GM19372 (cell line): ENCODE data around the gene PLEKHJ1.
"Not testable (repeated sequence)": the region's sequence is repeated elsewhere in the genome, so short reads cannot be mapped to it uniquely, and the experiment has no call there.

Source experiments
- ATAC-seq: cut with Tn5 transposase; IDR thresholded peaks from one replicate; pipeline ENCODE4 v1.9.1; 2021; ENCODE audit warnings: mild to moderate bottlenecking, low read depth, moderate library complexity; ENCODE audit not compliant: unreplicated experiment

The PLEKHJ1 gene, protein sequence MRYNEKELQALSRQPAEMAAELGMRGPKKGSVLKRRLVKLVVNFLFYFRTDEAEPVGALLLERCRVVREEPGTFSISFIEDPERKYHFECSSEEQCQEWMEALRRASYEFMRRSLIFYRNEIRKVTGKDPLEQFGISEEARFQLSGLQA

DNA sequence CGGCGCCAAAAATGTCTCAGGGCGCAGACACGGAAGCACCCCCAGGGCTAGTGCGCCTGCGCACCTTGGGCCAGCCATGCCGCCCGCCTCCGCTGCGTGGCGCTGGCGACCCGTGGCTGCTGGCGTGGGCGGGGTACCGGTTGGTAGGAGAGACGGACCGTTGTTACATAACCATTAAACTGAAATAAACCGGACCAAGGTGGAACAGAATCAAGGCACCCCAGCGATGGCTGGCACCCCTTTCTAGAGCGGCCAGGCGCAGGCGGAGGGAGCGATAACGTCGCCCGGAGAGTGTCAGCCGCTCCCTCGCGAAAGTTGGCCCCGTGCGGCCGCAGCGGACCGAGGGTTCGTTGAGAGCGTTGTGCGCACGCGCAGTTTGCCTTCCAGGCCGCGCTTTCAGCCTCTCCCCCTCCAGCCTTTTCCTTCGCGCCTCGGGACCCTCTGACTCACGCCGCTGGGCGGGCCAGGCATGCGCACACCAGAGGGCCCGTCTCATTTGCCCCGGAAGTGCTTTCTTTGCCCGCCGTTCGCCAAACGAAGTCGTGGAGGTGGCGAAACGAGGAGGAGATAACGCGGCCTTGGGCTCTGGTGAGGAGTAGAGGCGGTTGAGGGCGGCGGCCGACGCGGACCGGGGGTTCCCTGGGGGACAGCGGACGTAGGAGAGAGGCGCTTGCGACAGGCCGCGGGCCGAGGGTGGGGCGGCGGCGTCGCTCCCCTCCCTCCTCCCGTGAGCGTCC lies at the start of gene PLEKHJ1, which contains the start of gene SF3A2:
TSS of gene PLEKHJ1 (minus strand) at position 16 of the 737 bp plus-strand sequence. CDS start 81 bp downstream, outside the sequence.
TSS of gene SF3A2 (plus strand) at position 511 of the 737 bp plus-strand sequence. CDS start 6,595 bp downstream, outside the sequence.
- ATAC-seq, result peak; percentile 77

DNA sequence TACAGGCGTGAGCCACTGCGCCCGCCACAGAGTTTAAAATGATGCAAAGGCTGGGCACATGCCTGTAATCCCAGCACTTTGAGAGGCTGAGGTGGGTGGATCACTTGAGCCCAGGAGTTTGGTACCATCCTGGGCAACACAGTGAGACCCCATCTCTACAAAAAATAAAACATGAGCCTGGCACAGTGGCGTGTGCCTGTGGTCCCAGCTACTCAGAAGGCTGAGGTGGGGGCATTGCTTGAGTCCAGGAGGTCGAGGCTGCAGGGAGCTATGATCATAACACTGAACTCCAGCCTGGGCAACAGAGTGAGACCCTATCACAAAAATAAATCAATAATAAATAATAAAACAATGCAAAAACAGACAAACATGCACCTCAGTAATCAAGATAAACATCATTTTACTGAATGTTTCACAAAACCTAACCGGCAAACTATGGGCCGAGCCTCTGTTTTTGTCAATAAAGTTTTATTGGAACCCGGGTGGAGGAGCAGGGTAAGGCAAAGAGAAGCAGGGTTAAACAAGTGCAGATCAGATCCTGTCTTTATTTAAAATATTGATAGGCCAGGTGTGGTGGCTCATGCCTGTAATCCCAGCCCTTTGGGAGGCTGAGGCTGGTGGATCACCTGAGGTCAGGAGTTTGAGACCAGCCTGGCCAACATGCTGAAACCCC lies 47.8 kb upstream of the PLEKHJ1 start:
- ATAC-seq, result no peak

DNA sequence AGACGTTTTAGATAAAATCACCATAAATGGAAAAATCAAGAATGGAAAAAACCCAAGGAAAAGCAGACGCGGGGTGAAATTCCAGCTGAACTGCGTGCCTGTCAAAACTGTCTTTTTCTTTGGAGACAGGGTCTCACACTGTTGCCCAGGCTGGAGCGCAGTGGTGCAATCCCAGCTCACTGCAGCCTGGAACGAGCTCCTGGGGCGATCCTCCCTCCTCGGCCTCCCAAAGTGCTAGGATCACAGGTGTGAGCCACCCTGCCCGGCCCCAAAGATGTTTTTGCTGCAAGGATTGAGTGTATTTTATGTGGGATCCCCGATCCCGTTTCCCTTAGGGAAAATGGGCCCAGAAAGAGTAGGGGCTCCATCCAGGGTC lies 46.7 kb upstream of the PLEKHJ1 start:
- ATAC-seq, result no peak

DNA sequence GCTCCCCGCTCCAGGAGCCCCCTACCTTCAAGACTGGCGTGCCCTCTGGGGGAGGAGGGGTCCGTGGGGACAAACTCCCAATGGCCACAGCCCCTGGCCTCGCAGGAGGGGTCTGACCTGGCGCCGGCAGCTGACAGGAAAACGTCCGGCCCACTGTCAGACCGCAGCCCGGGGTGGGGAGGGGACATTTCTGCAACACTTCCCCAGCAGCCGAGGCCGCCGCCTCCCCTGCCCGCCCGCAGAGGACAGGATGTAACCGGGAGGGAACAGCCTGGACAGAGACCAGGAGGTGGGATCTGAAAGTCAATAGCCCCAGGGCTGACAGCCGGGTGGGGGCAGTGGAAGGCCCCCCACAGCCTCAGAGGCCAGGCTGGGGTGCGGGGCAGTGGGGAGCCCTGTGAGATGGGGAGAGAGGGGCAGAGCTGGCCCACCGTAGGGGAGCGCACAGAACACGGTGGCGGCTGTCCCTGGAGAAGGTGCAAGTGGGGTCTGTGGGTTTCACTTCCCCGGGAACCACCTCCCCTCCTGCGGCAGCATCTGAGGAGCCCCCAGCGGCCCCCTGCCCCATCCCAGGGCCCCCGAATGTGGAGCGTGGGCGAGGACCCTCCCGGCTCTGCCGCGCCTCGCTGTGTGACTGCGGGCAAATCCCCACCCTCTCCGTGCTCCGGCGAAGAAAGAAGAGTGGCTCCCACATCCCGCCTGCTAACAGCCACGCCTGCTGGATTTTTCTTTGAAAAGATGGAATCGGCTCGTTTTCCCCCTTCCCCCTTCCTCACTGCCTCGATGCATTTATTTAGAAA lies 46.1 kb upstream of the PLEKHJ1 start, which contains the start of gene PEAK3:
TSS of gene PEAK3 (minus strand) at position 114 of the 800 bp plus-strand sequence. CDS start 1,244 bp downstream, outside the sequence.
- no peak for ATAC-seq

DNA sequence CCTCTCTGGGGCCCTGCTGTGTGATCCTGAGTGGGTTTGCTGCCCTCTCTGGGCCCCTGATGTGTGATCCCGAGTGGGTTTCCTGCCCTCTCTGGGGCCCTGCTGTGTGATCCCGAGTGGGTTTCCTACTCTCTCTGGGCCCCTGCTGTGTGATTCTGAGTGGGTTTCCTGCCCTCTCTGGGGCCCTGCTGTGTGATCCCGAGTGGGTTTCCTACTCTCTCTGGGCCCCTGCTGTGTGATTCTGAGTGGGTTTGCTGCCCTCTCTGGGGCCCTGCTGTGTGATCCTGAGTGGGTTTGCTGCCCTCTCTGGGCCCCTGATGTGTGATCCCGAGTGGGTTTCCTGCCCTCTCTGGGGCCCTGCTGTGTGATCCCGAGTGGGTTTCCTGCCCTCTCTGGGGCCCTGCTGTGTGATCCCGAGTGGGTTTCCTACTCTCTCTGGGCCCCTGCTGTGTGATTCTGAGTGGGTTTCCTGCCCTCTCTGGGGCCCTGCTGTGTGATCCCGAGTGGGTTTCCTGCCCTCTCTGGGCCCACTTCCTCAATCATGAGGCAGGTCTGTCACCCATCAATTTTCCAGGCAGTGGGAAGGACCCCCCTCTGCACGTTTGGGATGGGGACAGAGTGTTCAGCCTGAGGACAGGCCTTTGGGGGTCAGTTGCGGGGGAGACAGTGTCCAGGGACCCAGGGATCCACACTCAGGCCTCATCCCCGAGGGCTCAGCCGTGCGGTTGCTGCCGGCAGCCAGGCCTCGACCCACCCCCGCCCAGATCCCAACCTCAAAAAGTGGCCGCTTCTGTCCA lies 45.3 kb upstream of the PLEKHJ1 start:
- not testable (repeated sequence) for ATAC-seq

DNA sequence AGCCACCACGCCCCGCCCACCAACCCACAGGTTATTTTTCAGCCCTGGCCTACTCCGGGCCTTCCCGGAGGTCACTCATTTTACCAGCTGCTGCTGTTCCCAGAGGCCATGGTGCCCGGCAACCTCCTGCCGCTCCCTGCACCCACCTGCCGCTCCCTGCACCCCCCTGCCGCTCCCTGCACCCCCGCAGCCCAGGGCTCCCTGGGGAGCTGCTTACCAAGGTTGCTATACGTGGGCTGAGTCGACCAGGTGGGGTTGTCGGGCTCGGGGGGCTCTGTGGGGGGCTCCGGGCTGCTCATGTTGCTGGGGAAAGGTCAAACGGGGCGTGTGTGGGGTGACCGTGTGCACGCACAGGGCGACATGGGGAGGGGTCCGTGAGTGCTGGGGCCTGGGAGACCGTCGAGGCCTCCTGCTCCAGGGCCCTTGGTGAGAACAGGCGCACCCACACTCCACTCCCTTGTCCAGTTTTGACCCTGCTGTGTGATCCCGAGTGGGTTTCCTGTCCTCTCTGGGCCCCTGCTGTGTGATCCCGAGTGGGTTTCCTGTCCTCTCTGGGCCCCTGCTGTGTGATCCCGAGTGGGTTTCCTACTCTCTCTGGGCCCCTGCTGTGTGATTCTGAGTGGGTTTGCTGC lies 44.6 kb upstream of the PLEKHJ1 start:
- no peak for ATAC-seq

DNA sequence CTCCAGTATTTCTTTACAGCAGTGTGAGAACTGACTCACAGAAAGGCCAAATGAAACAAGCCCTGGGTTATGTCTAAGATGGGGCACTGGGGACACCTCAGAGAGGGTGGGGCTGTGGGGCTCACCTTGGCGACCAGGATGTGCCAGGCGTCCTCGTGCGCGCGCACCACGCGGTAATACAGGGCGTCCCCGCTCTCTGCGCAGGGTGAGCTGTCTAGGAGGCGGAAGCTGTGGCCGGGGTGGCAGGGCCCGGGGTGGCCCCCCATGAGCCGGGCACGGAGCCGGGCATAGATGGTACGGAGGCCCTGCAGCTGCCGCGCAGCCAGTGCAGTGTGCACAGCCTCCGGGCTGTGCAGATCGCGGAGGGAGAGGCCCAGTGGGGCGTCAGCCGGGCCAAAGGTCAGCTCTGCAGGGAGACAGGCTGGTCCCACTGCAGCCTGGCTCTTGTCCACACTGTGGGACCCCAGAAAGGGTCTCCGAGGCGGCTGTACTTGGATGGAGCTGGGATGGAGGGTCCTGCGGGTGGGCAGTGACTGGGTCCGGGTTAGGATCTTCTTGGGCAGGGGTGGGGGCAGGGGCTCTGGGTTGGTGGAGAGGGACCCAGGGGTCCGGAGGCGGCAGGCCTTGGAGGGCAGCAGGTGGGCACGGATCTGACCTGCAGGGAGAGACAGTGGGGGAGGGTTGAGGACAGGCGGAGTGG lies 42.5 kb upstream of the PLEKHJ1 start:
- no peak for ATAC-seq

DNA sequence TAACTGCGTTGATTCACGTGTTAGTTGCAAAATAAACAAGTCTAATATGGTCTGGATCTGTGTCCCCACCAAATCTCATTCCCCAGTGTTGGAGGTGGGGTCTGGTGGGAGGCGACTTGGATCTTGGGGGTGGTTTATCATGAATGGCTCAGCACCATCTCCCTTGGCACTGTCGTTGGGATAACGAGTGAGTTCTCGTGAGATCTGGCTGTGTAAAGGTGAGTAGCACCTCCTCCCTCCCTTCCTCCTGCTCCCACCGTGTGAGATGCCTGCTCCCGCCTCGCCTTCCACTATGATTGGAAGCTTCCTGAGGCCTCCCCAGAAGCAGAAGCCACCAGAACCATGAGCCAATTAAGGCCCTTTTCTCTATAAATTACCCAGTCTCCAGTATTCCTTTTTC lies 41.0 kb upstream of the PLEKHJ1 start:
- ATAC-seq, result no peak

DNA sequence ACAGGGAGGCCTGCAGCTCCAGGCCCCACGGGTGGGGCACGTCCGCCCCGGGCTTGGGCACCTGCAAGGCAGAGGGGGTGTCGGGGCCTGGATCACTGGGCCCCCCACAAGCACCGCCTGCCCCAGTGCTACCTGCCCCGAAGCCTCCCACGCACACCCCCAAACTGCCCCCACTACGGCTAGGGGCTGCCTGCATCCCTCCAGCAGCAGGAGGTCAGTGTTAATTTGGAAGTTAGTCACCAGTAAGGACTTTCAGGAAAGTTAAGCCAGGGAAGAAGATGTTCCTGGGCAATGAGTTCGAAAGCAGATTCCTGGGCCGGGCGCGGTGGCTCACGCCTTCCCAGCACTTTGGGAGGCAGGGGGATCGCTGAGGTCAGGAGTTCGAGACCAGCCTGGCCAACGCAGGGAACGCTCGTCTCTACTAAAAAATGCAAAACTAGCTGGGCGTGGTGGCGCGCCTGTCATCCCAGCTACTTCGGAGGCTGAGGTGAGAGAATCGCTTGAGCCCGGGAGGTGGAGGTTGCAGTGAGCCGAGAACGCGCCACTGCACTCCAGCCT lies 40.4 kb upstream of the PLEKHJ1 start:
- no peak for ATAC-seq

DNA sequence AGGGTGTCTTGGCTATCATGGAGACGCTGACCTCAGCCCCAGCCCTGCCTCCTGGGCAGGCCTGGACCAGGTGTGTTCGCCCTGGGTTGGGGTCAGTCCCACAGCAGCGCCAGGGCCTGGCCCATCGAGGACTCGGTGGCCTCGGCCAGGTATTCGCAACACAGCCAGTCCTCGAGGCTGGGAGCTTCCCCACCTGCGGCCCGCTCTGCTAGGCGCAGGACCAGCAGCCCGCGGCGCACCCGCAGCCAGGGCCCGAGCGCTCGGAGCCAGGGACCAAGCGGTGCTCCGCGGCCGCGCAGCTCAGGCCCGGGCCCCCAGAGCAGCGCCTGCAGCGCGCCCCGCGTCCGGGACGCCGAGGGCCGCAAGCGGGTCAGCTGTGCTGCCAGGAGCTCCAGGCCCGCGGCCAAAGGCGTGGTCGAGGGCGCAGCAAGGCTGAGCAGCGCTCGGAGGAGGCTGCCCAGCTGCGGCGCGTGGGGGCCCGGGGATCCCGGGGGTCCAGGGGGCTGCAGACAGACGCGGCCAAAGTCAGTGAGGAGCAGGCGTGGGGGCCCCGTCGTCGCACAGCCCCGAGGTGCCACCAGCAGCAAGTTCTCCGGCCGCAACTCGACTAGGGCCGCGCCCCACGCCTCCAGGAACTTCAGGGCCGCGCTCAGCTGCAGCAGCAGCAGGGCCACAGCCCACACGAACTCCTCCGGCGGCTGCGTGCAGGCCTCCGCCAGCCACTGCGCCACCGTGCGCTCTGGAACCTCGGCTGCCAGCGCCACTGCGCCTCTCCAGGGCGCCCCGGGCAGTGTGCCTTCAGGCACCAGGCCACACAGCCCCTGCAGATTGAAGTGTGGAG lies 39.7 kb upstream of the PLEKHJ1 start:
- no peak for ATAC-seq

DNA sequence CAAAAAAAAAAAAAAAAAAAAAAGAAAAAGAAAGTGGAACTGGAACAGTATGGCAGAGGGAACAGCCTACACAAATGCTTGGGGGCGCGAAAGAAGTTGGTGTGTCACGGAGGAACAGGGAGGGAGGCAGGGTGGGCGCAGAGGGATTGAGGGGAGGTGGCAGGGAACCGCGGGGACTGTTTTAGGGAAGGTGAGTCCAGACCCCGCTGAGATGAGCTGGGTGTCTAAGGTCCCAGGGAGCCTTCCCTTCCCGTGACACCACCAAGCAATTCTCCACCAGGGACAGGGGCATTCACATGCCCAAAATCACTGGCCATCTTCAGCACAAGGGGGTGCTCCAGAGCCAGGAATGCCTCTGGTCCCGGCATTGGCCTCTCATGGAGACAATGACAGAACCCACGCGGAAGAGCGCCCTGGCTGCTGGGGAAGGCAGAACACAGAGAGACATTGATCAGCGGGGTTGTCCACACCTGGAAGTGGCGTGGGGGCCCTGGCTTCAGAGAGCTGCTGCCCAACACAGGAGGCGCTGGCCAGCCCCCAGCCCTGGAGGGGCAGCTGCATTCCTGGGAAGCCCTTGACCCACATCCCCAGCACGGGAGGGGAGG lies 38.9 kb upstream of the PLEKHJ1 start:
- ATAC-seq, result no peak

DNA sequence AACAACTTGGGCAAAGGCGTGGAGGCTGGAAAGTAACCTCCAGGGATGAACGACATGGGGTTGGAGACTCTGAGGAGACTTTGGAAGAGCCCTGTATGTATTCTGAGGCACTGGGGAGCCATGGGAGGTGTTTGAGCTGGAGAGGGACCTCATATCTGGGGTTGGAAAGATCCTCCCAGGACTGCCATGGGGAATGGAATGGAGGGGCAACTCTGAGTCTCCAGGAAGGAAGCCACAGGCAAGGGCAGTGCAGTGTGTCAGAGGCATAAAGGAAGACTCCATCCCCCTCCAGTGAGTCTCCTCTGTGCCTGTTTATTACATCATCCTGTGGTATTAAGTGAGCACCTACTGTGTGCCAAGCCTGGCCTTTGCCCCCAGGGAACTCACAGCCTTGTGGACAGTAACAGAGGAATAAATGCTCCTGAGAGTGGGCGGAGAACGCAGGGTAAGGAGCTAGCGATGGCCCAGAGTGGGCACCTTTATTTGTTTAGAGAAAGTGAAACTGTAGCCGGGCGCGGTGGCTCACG lies 38.1 kb upstream of the PLEKHJ1 start:
- no peak for ATAC-seq

DNA sequence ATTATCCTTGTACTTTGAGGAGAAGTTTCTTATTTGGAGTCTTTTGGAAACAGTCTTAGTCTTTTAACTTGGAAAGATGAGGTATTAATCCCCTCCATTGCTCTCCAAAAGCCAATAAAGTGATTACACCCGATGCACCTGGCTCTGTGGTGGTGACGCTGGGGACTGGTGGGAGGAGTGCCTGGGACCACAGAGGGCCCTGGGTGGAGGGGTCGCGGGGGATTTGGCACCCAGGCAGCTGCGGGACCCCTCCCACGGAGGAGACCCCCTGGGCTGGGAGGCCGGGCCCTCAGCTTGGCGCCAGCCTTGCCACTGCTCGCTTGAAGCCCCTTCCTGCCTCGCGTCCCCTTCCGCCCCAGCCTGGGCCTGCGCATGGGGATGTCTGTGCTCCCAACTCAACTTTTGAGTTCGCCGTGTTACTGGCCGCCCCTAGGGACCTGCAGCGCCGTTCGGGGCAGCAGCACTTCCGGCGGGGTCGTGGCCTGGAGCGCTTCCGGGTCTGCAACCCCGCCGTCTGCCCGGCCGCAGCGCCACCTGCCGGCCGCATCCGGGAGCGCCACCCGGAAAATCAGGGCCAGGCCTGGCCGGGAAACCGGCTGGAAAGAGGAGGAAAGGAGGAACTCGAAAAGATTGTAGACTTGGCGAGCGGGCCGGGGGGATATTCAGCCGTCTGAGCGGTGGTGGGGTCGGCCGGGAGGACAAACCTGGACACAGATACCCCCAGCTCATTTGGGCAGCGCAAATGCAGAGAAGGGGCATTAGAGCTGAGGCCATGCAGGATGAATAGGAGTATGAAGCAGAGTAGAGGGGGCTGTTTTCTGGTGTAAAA lies 37.4 kb upstream of the PLEKHJ1 start:
- ATAC-seq, result no peak

DNA sequence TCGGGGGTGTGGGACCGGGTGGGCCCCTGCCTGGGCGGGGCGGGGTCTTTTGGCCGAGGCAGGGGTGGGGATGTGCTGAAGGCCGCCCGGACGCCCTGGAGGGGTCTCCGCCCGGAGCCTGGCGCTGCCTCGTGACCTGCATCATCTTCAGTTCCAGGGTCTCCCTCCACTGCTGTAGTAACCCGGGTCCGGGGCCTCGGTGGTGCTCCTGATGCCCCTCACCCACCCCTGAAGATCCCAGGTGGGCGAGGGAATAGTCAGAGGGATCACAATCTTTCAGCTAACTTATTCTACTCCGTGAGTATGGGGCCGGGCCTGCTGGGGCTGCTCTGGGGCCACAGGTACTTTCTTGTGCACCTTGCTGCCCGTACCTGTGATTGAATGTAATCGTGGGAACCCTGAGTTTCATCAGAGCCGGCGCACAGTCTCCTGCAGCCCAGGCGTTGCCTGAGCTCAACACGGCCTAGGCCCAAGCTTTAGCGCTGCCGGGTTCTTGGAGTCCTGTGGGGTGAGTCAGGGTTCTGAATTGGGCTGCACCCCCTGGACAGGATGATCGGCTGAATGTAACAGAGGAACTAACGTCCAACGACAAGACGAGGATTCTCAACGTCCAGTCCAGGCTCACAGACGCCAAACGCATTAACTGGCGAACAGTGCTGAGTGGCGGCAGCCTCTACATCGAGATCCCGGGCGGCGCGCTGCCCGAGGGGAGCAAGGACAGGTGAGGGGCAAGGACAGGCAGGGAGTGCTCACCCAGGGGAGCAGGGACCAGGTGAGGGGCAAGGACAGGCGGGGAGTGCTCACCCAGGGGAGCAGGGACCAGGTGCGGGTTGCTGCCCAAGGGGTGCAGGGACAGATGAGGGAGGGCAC lies 35.3 kb upstream of the PLEKHJ1 start:
- ATAC-seq, result no peak
